GM12878 (cell line): Measurements from ENCODE around the gene CC2D1B. TPM values are rescaled to one million over a fixed set of nuclear protein-coding genes. Genes with fewer than 3 reads are reported as not detected.

Source experiments
- ATAC-seq: fragments of 200-7000 bp; cut with Tn5 transposase; 3 replicates; pipeline ENCODE4 v1.9.1; 2020; ENCODE audit warnings: mild to moderate bottlenecking, moderate library complexity
- BruUV-seq: library from RNA; stranded (reverse); fragments of 400-500 nt; replicated peaks from 2 replicates; lab custom pipeline; 2021; lab: Mats Ljungman, UMichigan
- CTCF ChIA-PET: fragments of 300-600 bp; sonication (Branson Sonifier 250); formaldehyde crosslinking; extraction: SDS; loops from one replicate; lab custom pipeline; 2021; ENCODE audit warnings: inconsistent platforms; lab: Yijun Ruan, JAX
- POLR2A ChIA-PET: fragments of 350-600 bp; formaldehyde crosslinking; extraction: SDS; loops from one replicate; lab custom pipeline; 2021; ENCODE audit warnings: inconsistent platforms; lab: Charles Lee
- RAD21 ChIA-PET: fragments of 300-600 bp; sonication (Branson Sonifier 250); formaldehyde crosslinking; loops from one replicate; lab custom pipeline; 2023; ENCODE audit warnings: antibody characterized with exemption; ENCODE audit not compliant: unreplicated experiment; lab: Charles Lee
- SMC1A ChIA-PET: fragments of 300-600 bp; sonication (Branson Sonifier 250); formaldehyde crosslinking; loops from one replicate; lab custom pipeline; 2023; ENCODE audit not compliant: unreplicated experiment, uncharacterized antibody; lab: Charles Lee
- DNase-seq: peaks from one replicate; pipeline ENCODE4 v3.0.0-alpha.2; 2011; ENCODE audit warnings: low read depth, low spot score
- FAIRE-seq: peaks from 3 replicates; lab custom pipeline; 2011; peaks lifted over from hg19 to GRCh38; lab: Jason Lieb, UNC
- H2AFZ ChIP-seq: 2 replicates; pipeline ENCODE4 v1.6.0; 2011; ENCODE audit warnings: low read depth, low read length, control low read depth; ENCODE audit not compliant: control insufficient read depth
- H3K27ac ChIP-seq: 2 replicates; pipeline ENCODE4 v1.5.1; 2011; ENCODE audit warnings: control low read depth; ENCODE audit not compliant: control insufficient read depth, insufficient read depth
- H3K27me3 ChIP-seq, 2 experiments: replicated peaks in 1 of 2; 2 replicates each; pipeline versions ENCODE4 v1.6.0 to v1.6.1; 2011; ENCODE audit warnings: low read length in 1 of 2; ENCODE audit not compliant: control insufficient read depth in 2 of 2, insufficient read depth in 2 of 2
- H3K36me3 ChIP-seq, 2 experiments: 2 replicates each; pipeline ENCODE4 v1.5.1; 2011; ENCODE audit warnings: low read length in 1 of 2; ENCODE audit not compliant: control insufficient read depth in 2 of 2, insufficient read depth in 2 of 2
- H3K4me1 ChIP-seq: 2 replicates; pipeline ENCODE4 v1.6.1; 2011; ENCODE audit warnings: mild to moderate bottlenecking, low read length, moderate library complexity, mixed read lengths; ENCODE audit not compliant: control insufficient read depth, insufficient read depth
- H3K4me2 ChIP-seq: 2 replicates; pipeline ENCODE4 v1.6.0; 2011; ENCODE audit warnings: control low read depth; ENCODE audit not compliant: control insufficient read depth, insufficient read depth
- H3K4me3 ChIP-seq: fragments of 200-600 bp; sonication (generic); 2 replicates; pipeline ENCODE4 v1.5.1; 2016
- H3K79me2 ChIP-seq: 2 replicates; pipeline ENCODE4 v1.6.0; 2011; ENCODE audit warnings: low read length; ENCODE audit not compliant: control insufficient read depth, insufficient read depth
- H3K9ac ChIP-seq: 2 replicates; pipeline ENCODE4 v1.8.0; 2011; ENCODE audit warnings: low read length, control low read depth, mixed read lengths; ENCODE audit not compliant: control insufficient read depth, insufficient read depth
- H3K9me3 ChIP-seq: replicated peaks from 3 replicates; pipeline ENCODE4 v1.5.1; 2011; ENCODE audit warnings: mild to moderate bottlenecking, low read length; ENCODE audit not compliant: control insufficient read depth, insufficient read depth
- H4K20me1 ChIP-seq: 2 replicates; pipeline ENCODE4 v1.6.0; 2011; ENCODE audit not compliant: control insufficient read depth, insufficient read depth
- FOXM1 ChIP-seq: IDR thresholded peaks from 2 replicates; pipeline ENCODE4 v1.6.1; 2012; ENCODE audit warnings: low read depth, mild to moderate bottlenecking, inconsistent platforms, low read length, moderate library complexity
- IKZF2 ChIP-seq, 2 experiments: fragments of 450-650 bp; IDR thresholded peaks; 2 replicates each; pipeline ENCODE4 v1.6.1; 2017; ENCODE audit warnings: mild to moderate bottlenecking in 2 of 2, moderate library complexity in 2 of 2
- MEF2B ChIP-seq: fragments of 450-650 bp; IDR thresholded peaks from 2 replicates; pipeline ENCODE4 v1.6.1; 2018; ENCODE audit warnings: mild to moderate bottlenecking, moderate library complexity; ENCODE audit not compliant: partially characterized antibody, poor library complexity, severe bottlenecking
- MXI1 ChIP-seq: fragments of 150-350 bp; IDR thresholded peaks from 2 replicates; pipeline ENCODE4 v1.6.1; 2011; ENCODE audit warnings: low read depth, mild to moderate bottlenecking, inconsistent platforms, low read length, improper control_type of control experiment
- POU2F2 ChIP-seq: IDR thresholded peaks from 3 replicates; pipeline ENCODE4 v1.6.1; 2011; ENCODE audit warnings: low read depth, mild to moderate bottlenecking, low read length, borderline replicate concordance
- SMAD1 ChIP-seq: fragments of 450-650 bp; IDR thresholded peaks from 2 replicates; pipeline ENCODE4 v1.6.1; 2018; ENCODE audit warnings: mild to moderate bottlenecking, low read depth; ENCODE audit not compliant: partially characterized antibody
- SMAD5 ChIP-seq: IDR thresholded peaks from 2 replicates; pipeline ENCODE4 v1.6.1; 2016; ENCODE audit warnings: antibody characterized with exemption, low read depth
- SMARCA5 ChIP-seq: fragments of 450-650 bp; IDR thresholded peaks from 2 replicates; pipeline ENCODE4 v1.6.1; 2017; ENCODE audit warnings: mild to moderate bottlenecking
- SP1 ChIP-seq: IDR thresholded peaks from one replicate; pipeline ENCODE4 v1.6.1; 2011; ENCODE audit warnings: low read depth, low read length
- SREBF1 ChIP-seq: IDR thresholded peaks from 2 replicates; pipeline ENCODE4 v1.6.1; 2012; ENCODE audit warnings: mild to moderate bottlenecking, low read length
- YBX1 ChIP-seq: fragments of 450-650 bp; IDR thresholded peaks from 2 replicates; pipeline ENCODE4 v1.6.1; 2016; ENCODE audit warnings: antibody characterized with exemption
- ZNF207 ChIP-seq: fragments of 450-650 bp; IDR thresholded peaks from 2 replicates; pipeline ENCODE4 v1.6.1; 2014; ENCODE audit warnings: antibody characterized with exemption, mild to moderate bottlenecking, borderline replicate concordance
- WGBS: methylation state at CpG from one replicate; pipeline ENCODE4 v1.1.6; 2016; ENCODE audit warnings: low lambda C conversion rate; ENCODE audit not compliant: insufficient replicate concordance, insufficient coverage; ENCODE audit errors: missing lambda C conversion rate; 5-methylcytosine and 5-hydroxymethylcytosine counted together
- in situ Hi-C: fragments of 300-500 bp; cut with MboI; formaldehyde crosslinking; loops from 9 replicates; pipeline ENCODE4 v1.14.3; 2018; ENCODE audit warnings: mixed read lengths
- intact Hi-C: fragments of 100-400 bp; cut with micrococcal nuclease; formaldehyde crosslinking; loops from one replicate; pipeline ENCODE4 v1.14.2; 2022; ENCODE audit not compliant: unreplicated experiment
- polyA plus RNA-seq, 11 experiments: library from polyadenylated mRNA; depleted of rRNA in 4 of 11; unstranded in 6 of 11; stranded (reverse) in 5 of 11; fragments of >200 nt; fragmentation: Nextera tagmentation in 4 of 11; fragmentation: Illumina TruSeq in 1 of 11; extraction: Ambion mirVana in 4 of 11; extraction: Trizol in 1 of 11; gene quantifications; 1 replicate in 1 of 11; 2 replicates in 10 of 11; pipeline versions ENCODE4 v1.2.1 to v1.2.3, GENCODE V29; 2011 to 2016; ENCODE audit warnings: inconsistent platforms in 2 of 11, missing spikeins in 2 of 11, low read depth in 1 of 11
- total RNA-seq, 4 experiments: library from RNA; depleted of rRNA in 3 of 4; stranded (reverse); fragments of >200 nt in 3 of 4; fragmentation: Illumina TruSeq in 1 of 4; extraction: Trizol in 1 of 4; gene quantifications; 2 replicates each; pipeline versions ENCODE4 v1.2.1 to v1.2.3, GENCODE V29; 2013 to 2021
- TF ChIP-seq, protein P1 (sequence below): fragments of 450-650 bp; IDR thresholded peaks from 2 replicates; pipeline ENCODE4 v1.6.1; 2017; ENCODE audit warnings: low read depth, mild to moderate bottlenecking, moderate library complexity
- TF ChIP-seq, protein P2 (sequence below): IDR thresholded peaks from 2 replicates; pipeline ENCODE4 v1.6.1; 2012; ENCODE audit warnings: low read depth, low read length, improper control_type of control experiment

The CC2D1B gene
- total and polyA plus RNA-seq, 10 of the 15 experiments (the other 5 are each of a cell fraction or from before 2014, with no cell fraction given): 0.90 to 29.4 (median 14.5) TPM

DNA sequence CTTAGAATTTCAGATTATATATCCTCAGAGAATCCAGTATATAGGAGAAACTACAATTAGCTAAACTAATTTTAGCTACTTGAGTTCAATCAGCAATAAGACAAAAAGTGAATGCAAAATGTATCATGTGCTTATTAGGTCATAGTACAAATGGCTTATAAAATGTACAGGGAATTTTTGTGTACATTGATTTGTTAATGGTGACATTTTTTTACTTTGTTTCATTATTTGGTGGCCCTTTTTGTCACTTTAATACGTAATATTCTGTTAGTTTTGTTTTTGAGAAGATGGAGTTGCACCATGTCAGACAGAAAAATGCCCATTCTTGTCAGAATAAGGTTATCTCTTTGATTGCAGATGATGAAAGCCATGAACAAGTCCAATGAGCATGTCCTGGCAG lies 33.6 kb downstream of the CC2D1B start (continued):
- TF ChIP-seq POU2F2: no peak

DNA sequence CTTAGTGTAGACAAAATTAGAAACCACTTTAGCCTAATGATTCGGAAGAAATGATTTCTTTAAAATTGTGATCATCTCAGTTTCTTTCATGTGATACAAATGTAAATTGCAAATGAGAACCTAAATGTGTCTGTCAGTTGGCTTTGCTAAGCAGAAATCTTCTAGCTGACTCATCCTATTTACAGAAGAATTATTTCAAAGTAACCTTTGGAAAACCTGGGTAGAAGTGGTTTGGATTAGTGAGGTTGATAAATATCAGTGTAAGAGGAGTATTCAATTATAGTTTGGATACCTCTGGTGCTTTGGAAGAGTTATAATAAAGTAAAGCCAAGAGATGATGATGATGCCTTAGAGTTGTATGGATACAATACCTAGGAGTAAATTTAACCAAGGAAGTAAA lies 37.4 kb downstream of the CC2D1B start:
- no peak for TF ChIP-seq SMAD1
- TF ChIP-seq YBX1: no peak
- TF ChIP-seq IKZF2 (IDR thresholded peaks at IDR 0.05): no peak
- TF ChIP-seq FOXM1: no peak
- no peaks in the 10 kb centered on the region for H3K4me1 ChIP-seq
- H3K9me3 ChIP-seq: no peaks in the 10 kb centered on the region
- ChIA-PET RAD21 (no interaction called here), SMC1A (no interaction called here), POLR2A (no interaction called here), CTCF (interaction anchor here (0.6 to 1.0 kb wide), 2 partner anchors 18 to 109 kb away, joined by 3 to 4 read pairs; no protein-coding TSS in a partner anchor)
- 35% methylated on average over 1 of the region's 1 CpG for WGBS
- H2AFZ ChIP-seq: no peak overlapping the region
- H3K36me3 ChIP-seq: no peaks in the 10 kb centered on the region
- no peak overlapping the region for H3K4me3 ChIP-seq
- H4K20me1 ChIP-seq: no peaks in the 10 kb centered on the region
- BruUV-seq: no TSS peak
- no peak for ATAC-seq
- FAIRE-seq: no peak
- no peak for DNase-seq
- intact Hi-C loops: no loop called here
- no peaks in the 10 kb centered on the region for H3K79me2 ChIP-seq
- in situ Hi-C loops: no loop called here
- H3K4me2 ChIP-seq: no peak overlapping the region
- H3K9ac ChIP-seq: no peak overlapping the region
- no peak overlapping the region for H3K27ac ChIP-seq
- H3K27me3 ChIP-seq: no peaks in the 10 kb centered on the region

DNA sequence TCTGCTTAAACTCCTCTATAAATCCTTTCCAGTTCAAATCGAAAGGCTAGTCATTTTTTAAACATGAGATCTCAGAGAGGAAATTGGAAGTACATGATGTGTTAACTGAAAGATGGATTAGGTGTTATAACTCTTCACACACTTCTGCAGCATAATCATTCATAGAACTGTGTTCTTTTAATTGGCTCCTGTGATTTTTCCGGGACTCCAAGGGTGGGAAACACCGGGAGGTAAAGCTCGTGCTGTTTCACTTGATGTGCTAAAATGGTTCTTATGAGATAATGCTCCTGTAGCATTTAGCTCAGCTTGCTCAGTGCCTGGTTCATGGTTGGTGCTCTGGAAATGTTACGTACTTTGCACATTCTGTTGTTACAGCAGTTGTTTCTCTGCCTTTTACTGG lies 40.2 kb downstream of the CC2D1B start:
- no peaks in the 10 kb centered on the region for H3K4me1 ChIP-seq
- ATAC-seq (no peak), DNase-seq (no peak), FAIRE-seq (no peak)
- H3K27me3 ChIP-seq: no peaks in the 10 kb centered on the region
- WGBS: 67% methylated on average over 5 of the region's 5 CpGs
- CTCF ChIA-PET: no interaction called here
- POLR2A ChIA-PET: no interaction called here
- in situ Hi-C loops: no loop called here
- no peak overlapping the region for H2AFZ ChIP-seq
- H3K4me3 ChIP-seq: no peak overlapping the region
- RAD21 ChIA-PET: no interaction called here
- SMC1A ChIA-PET: no interaction called here
- intact Hi-C loops: no loop called here
- no TSS peak for BruUV-seq
- no peaks in the 10 kb centered on the region for H3K79me2 ChIP-seq
- no peak overlapping the region for H3K27ac ChIP-seq
- H3K9me3 ChIP-seq: no peaks in the 10 kb centered on the region
- no peaks in the 10 kb centered on the region for H4K20me1 ChIP-seq
- no peaks in the 10 kb centered on the region for H3K36me3 ChIP-seq
- no peak overlapping the region for H3K4me2 ChIP-seq
- H3K9ac ChIP-seq: no peak overlapping the region
- no peak for TF ChIP-seq ZNF207
- TF ChIP-seq, protein P1, sequence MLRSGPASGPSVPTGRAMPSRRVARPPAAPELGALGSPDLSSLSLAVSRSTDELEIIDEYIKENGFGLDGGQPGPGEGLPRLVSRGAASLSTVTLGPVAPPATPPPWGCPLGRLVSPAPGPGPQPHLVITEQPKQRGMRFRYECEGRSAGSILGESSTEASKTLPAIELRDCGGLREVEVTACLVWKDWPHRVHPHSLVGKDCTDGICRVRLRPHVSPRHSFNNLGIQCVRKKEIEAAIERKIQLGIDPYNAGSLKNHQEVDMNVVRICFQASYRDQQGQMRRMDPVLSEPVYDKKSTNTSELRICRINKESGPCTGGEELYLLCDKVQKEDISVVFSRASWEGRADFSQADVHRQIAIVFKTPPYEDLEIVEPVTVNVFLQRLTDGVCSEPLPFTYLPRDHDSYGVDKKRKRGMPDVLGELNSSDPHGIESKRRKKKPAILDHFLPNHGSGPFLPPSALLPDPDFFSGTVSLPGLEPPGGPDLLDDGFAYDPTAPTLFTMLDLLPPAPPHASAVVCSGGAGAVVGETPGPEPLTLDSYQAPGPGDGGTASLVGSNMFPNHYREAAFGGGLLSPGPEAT: no peak
- TF ChIP-seq MXI1: no peak
- TF ChIP-seq SREBF1: no peak
- TF ChIP-seq MEF2B: no peak
- TF ChIP-seq SP1: no peak
- no peak for TF ChIP-seq SMARCA5
- TF ChIP-seq, protein P2, sequence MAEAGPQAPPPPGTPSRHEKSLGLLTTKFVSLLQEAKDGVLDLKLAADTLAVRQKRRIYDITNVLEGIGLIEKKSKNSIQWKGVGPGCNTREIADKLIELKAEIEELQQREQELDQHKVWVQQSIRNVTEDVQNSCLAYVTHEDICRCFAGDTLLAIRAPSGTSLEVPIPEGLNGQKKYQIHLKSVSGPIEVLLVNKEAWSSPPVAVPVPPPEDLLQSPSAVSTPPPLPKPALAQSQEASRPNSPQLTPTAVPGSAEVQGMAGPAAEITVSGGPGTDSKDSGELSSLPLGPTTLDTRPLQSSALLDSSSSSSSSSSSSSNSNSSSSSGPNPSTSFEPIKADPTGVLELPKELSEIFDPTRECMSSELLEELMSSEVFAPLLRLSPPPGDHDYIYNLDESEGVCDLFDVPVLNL: no peak
- no peak for TF ChIP-seq SMAD5
